ENCODE results near the gene CDCA4.

DNA sequence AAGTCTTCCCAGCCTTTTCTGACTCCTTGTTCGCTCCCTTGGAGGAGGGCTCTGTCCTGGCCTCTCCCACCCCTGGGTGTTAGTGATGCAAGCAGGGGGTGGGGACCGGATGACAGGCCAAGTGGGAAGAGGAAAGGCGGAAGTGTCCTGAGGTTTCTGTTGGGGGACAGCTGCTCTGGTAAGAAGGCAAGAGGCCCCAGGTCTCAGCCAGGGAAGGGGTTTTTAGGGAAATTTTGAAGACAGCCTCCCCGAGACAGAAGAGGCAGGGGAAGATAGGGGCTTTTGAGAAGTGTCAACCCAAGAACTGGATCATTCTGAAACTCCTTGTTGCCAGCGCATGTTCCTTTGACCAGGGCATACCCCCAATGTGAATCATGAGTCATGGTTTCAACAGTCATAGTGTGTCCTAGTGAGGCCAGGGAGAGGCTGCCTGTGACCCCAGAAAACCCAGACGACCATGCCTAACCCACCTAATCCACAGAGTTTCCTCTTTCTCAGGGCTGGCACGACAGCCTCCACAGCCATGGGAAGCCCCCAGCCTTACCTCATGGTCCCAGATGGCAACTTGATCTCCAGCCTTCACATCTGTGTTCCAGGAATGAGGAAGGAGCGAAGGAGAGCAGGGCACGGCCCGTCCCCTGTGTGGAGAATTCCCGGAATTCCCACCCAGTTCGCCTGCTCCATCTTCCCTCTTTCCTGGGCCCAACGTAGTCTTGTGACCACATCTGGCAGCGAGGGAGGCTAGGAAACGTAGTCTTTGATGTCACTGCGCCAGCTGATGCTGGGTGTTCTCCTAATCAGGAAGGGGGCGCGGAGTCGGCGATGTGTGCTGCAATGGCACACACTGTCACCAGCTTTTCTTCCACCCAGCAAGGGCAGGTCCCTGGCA lies 49.2 kb upstream of the CDCA4 start:
- TF ChIP-seq POLR2A (IDR thresholded peaks at IDR 0.05) (no peak), CTCF (IDR thresholded peaks at IDR 0.05) (no peak)

All from vagina (tissue), 2 donors.